ENCODE results near the gene ZFP57. TPM values are rescaled to one million over a fixed set of nuclear protein-coding genes. Genes with fewer than 3 reads are reported as not detected.
A peak's percentile ranks its signal among the peaks of the same experiment; 100 is the strongest.
"Not testable (repeated sequence)": the region's sequence is repeated elsewhere in the genome, so short reads cannot be mapped to it uniquely, and the experiment has no call there.

ZFP57 gene
- total RNA-seq, 2 donors from 2014 or later, result 0.30 to 12.6 TPM

DNA sequence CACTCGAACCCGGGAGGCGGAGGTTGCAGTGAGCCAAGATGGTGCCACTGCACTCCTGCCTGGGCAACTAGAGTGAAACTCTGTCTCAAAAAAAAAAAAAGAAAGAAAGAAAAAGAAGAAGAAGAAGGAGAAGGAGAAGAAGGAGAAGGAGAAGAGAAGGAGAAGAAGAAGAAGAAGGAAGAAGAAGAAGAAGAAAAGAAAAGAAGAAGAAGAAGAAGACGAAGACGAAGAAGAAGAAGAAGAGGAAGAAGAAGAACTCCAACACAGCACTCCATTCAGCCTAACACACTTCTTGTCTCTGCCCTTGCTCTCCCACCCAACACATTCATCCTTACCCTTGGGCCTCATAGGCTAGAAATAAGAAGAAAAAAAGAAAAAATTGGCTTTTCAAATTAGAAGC is 6.9 kb downstream of the ZFP57 start:
- DNase-seq (ENCODE audit: low spot score), result no peak

DNA sequence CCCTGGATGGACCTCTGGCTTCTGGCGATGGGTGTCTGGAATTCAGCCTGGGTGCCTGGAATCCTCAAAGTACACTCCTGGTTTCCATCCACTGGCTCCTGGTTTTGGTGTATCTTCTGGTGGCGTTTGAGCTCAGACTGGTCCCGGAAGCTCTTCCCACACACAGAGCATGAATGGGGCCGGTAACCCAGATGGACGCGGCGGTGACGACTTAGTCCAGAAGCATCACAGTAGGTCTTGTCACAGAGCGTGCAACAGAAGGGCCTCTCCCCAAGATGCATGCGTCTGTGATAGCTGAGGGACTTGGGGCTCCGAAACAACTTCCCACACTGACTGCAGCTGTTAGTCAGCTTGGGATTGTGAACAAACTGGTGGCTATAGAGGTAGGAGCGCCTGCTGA is 7.8 kb downstream of the ZFP57 start:
- Histone ChIP-seq H3K27me3 (no peaks in the 10 kb centered on the region), H3K9me3 (no peaks in the 10 kb centered on the region), H3K36me3 (no peaks in the 10 kb centered on the region), H3K4me1 (peaks cover 0 to 6% of the 10 kb centered on the region in 2 donors), H3K27ac (no peak overlapping the region), H3K4me3 (no peak overlapping the region)
- TF ChIP-seq, protein P1, sequence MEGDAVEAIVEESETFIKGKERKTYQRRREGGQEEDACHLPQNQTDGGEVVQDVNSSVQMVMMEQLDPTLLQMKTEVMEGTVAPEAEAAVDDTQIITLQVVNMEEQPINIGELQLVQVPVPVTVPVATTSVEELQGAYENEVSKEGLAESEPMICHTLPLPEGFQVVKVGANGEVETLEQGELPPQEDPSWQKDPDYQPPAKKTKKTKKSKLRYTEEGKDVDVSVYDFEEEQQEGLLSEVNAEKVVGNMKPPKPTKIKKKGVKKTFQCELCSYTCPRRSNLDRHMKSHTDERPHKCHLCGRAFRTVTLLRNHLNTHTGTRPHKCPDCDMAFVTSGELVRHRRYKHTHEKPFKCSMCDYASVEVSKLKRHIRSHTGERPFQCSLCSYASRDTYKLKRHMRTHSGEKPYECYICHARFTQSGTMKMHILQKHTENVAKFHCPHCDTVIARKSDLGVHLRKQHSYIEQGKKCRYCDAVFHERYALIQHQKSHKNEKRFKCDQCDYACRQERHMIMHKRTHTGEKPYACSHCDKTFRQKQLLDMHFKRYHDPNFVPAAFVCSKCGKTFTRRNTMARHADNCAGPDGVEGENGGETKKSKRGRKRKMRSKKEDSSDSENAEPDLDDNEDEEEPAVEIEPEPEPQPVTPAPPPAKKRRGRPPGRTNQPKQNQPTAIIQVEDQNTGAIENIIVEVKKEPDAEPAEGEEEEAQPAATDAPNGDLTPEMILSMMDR (IDR thresholded peaks at IDR 0.05), result no peak
- no peak for DNase-seq (ENCODE audit: low spot score)

More for the DNA sequence above, 6.9 kb downstream of the ZFP57 start:
- TF ChIP-seq, protein P1 (IDR thresholded peaks at IDR 0.05), result no peak
- Histone ChIP-seq H3K4me3 (no peak overlapping the region), H3K4me1 (peaks cover 0 to 6% of the 10 kb centered on the region in 2 donors), H3K27ac (no peak overlapping the region), H3K36me3 (no peaks in the 10 kb centered on the region), H3K27me3 (no peaks in the 10 kb centered on the region), H3K9me3 (no peaks in the 10 kb centered on the region)

DNA sequence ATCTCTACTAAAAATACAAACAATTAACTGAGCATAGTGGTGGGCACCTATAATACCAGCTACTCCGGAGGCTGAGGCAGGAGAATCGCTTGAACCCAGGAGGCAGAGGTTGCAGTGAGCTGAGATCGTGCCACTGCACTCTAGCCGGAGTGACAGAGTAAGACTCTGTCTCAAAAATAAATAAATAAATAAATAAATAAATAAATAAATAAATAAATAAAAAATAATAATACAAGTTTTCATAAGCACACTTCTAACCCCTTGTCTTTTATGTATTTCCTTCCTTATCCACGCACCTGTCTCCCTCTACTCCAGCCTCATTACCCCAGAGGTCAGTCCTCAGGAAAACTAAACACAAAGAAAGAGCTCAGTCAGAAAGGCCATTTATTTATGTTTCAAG is 8.8 kb downstream of the ZFP57 start:
- not testable (repeated sequence) for H3K9me3 ChIP-seq; H3K4me1 ChIP-seq; H3K4me3 ChIP-seq; DNase-seq (ENCODE audit: low spot score); H3K36me3 ChIP-seq; H3K27ac ChIP-seq; H3K27me3 ChIP-seq

DNA sequence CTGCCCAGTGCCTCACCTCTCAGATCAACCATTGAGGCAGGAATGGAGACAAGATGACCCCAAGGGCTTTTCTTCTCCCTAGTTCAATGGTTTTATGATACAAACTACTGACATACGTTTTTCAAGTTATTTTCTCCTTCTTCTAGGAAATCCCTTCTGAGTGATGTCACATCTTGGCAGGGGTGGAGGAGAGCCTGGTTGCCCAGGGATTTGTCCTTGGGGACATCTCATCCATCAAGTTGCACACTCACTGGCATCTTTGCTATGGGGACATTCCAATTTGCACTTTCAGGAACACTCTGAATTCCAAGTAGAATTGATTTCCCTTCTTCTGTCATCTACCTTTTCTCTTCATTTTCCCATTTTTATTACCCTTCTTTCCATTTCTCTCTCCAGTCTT is 9.9 kb downstream of the ZFP57 start:
- H3K4me3 ChIP-seq, result no peak overlapping the region
- no peaks in the 10 kb centered on the region for H3K36me3 ChIP-seq
- H3K9me3 ChIP-seq, result no peaks in the 10 kb centered on the region
- no peak overlapping the region for H3K27ac ChIP-seq
- no peaks in the 10 kb centered on the region for H3K4me1 ChIP-seq
- TF ChIP-seq, protein P1 (IDR thresholded peaks at IDR 0.05), result no peak
- H3K27me3 ChIP-seq, result no peaks in the 10 kb centered on the region
- no peak for DNase-seq (ENCODE audit: low spot score)

DNA sequence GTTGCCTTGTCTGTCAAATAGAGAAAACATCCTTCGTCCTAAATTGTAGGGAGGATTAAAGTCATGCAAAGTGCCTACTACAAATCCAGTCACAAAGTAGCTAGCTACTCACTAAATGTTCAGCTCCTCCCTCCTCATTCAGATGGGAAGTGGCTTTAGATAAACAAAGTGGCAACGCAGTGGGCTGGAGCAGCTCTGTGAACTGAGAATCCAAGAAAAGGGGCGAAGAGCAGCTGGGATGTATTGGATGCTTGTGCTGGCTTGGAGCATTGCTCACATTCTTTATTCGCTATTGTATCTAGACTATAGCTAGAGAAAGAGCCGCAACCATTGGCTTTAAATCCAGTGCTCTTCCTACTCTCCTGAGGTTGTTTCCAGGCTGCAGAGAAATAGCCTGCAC is 13.8 kb downstream of the ZFP57 start:
- no peak for DNase-seq (ENCODE audit: low spot score)
- Histone ChIP-seq H3K36me3 (no peaks in the 10 kb centered on the region), H3K27me3 (no peaks in the 10 kb centered on the region), H3K4me3 (no peak overlapping the region), H3K9me3 (no peaks in the 10 kb centered on the region), H3K4me1 (no peaks in the 10 kb centered on the region), H3K27ac (peak overlapping the region in 1 of 2 donors; percentile 25)
- TF ChIP-seq, protein P1 (IDR thresholded peaks at IDR 0.05), result no peak

DNA sequence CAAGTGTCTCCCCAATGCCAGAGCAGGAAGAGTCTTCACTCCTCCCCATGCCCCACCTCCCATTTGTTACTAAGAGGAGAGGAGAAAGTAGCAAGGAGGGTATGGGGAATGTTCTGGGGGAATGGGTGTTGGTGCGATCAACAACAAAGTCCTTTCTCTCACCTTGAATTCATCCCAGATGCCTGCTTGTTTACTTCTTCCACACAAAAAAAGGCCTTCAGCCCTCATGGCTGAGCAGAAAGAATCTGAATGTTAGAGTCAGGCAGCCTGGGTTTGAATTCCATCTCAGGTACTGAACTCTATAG is 14.2 kb downstream of the ZFP57 start:
- Histone ChIP-seq H3K4me1 (no peaks in the 10 kb centered on the region), H3K36me3 (no peaks in the 10 kb centered on the region), H3K9me3 (no peaks in the 10 kb centered on the region), H3K4me3 (no peak overlapping the region), H3K27ac (peak overlapping the region in 1 of 2 donors; percentile 25), H3K27me3 (no peaks in the 10 kb centered on the region)
- TF ChIP-seq, protein P1 (IDR thresholded peaks at IDR 0.05), result no peak
- no peak for DNase-seq (ENCODE audit: low spot score)
